K562 (cell line): Measurements from ENCODE around the gene FKBP1B. TPM values are rescaled to one million over a fixed set of nuclear protein-coding genes. Genes with fewer than 3 reads are reported as not detected.

Source experiments
- E2F6 ChIP-seq, 2 experiments: IDR thresholded peaks; 2 replicates each; pipeline ENCODE4 v1.6.1; 2011; ENCODE audit warnings: borderline replicate concordance in 1 of 2, control low read depth in 1 of 2, low read depth in 1 of 2, low read length in 1 of 2, mild to moderate bottlenecking in 1 of 2, mixed read lengths in 1 of 2, moderate library complexity in 1 of 2; ENCODE audit not compliant: insufficient read depth in 1 of 2, insufficient read length in 1 of 2, poor library complexity in 1 of 2, severe bottlenecking in 1 of 2; ENCODE audit errors: extremely low read depth in 1 of 2
- KAT2B ChIP-seq: IDR thresholded peaks from one replicate; pipeline ENCODE4 v1.6.1; 2012; ENCODE audit warnings: low read depth, mild to moderate bottlenecking, control low read depth, inconsistent platforms, low read length, moderate library complexity
- KDM1A ChIP-seq, 2 experiments: fragments of 450-650 bp; IDR thresholded peaks; 2 replicates each; pipeline ENCODE4 v1.6.1; 2016; ENCODE audit warnings: mild to moderate bottlenecking in 2 of 2
- REST ChIP-seq, 2 experiments: fragments of 450-650 bp; formaldehyde crosslinking in 1 of 2; IDR thresholded peaks; 2 replicates each; pipeline versions ENCODE4 v1.4.0 to v1.6.1; 2014 to 2020; ENCODE audit warnings: mild to moderate bottlenecking in 2 of 2, borderline replicate concordance in 1 of 2, low read depth in 1 of 2
- THRAP3 ChIP-seq: fragments of 450-650 bp; IDR thresholded peaks from 2 replicates; pipeline ENCODE4 v1.6.1; 2016; ENCODE audit warnings: mild to moderate bottlenecking, inconsistent platforms, borderline replicate concordance
- TOE1 ChIP-seq, 2 experiments: fragments of 450-650 bp in 1 of 2; sonication (generic) in 1 of 2; formaldehyde crosslinking in 1 of 2; IDR thresholded peaks; 2 replicates each; pipeline versions ENCODE4 v1.7.1 to v1.8.0; 2016 to 2022; ENCODE audit warnings: borderline replicate concordance in 2 of 2, mild to moderate bottlenecking in 2 of 2, antibody characterized with exemption in 1 of 2, inconsistent platforms in 1 of 2, low read depth in 1 of 2, missing genetic modification reagents in 1 of 2, moderate library complexity in 1 of 2
- ZNF384 ChIP-seq: IDR thresholded peaks from 2 replicates; pipeline ENCODE4 v1.6.1; 2012; ENCODE audit warnings: low read depth, low read length, improper control_type of control experiment
- polyA plus RNA-seq, 8 experiments: library from polyadenylated mRNA; depleted of rRNA in 4 of 8; stranded (reverse) in 5 of 8; unstranded in 3 of 8; fragments of >200 nt; fragmentation: Nextera tagmentation in 2 of 8; fragmentation: Illumina TruSeq in 1 of 8; extraction: Ambion mirVana in 2 of 8; extraction: Trizol in 1 of 8; gene quantifications; 2 replicates each; pipeline versions ENCODE4 v1.2.1 to v1.2.3, GENCODE V29; 2011 to 2014; ENCODE audit warnings: inconsistent platforms in 1 of 8, missing spikeins in 1 of 8
- total RNA-seq, 7 experiments: library from RNA; depleted of rRNA in 6 of 7; stranded (reverse); fragments of >200 nt in 6 of 7; fragmentation: Illumina TruSeq in 2 of 7; extraction: Trizol in 2 of 7; gene quantifications; 2 replicates each; pipeline versions ENCODE4 v1.2.1 to v1.2.3, GENCODE V29; 2011 to 2021; ENCODE audit warnings: low replicate concordance in 1 of 7
- TF ChIP-seq, protein P1 (sequence below): fragments of 450-650 bp; IDR thresholded peaks from 2 replicates; pipeline ENCODE4 v1.6.1; 2017; ENCODE audit warnings: antibody characterized with exemption, mild to moderate bottlenecking
- TF ChIP-seq, protein P2 (sequence below): sonication (generic); formaldehyde crosslinking; IDR thresholded peaks from 2 replicates; pipeline ENCODE4 v1.8.0; 2022; ENCODE audit warnings: mild to moderate bottlenecking, missing genetic modification reagents, borderline replicate concordance

Gene FKBP1B
- total and polyA plus RNA-seq, 9 of the 15 experiments (the other 6 are each of a cell fraction or from before 2014, with no cell fraction given), result 0.58 to 9.4 (median 1.6) TPM

- TF ChIP-seq, protein P1, sequence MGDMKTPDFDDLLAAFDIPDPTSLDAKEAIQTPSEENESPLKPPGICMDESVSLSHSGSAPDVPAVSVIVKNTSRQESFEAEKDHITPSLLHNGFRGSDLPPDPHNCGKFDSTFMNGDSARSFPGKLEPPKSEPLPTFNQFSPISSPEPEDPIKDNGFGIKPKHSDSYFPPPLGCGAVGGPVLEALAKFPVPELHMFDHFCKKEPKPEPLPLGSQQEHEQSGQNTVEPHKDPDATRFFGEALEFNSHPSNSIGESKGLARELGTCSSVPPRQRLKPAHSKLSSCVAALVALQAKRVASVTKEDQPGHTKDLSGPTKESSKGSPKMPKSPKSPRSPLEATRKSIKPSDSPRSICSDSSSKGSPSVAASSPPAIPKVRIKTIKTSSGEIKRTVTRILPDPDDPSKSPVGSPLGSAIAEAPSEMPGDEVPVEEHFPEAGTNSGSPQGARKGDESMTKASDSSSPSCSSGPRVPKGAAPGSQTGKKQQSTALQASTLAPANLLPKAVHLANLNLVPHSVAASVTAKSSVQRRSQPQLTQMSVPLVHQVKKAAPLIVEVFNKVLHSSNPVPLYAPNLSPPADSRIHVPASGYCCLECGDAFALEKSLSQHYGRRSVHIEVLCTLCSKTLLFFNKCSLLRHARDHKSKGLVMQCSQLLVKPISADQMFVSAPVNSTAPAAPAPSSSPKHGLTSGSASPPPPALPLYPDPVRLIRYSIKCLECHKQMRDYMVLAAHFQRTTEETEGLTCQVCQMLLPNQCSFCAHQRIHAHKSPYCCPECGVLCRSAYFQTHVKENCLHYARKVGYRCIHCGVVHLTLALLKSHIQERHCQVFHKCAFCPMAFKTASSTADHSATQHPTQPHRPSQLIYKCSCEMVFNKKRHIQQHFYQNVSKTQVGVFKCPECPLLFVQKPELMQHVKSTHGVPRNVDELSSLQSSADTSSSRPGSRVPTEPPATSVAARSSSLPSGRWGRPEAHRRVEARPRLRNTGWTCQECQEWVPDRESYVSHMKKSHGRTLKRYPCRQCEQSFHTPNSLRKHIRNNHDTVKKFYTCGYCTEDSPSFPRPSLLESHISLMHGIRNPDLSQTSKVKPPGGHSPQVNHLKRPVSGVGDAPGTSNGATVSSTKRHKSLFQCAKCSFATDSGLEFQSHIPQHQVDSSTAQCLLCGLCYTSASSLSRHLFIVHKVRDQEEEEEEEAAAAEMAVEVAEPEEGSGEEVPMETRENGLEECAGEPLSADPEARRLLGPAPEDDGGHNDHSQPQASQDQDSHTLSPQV, result peak; percentile 46; the same call in 1 of the 2 replicates
- TF ChIP-seq, protein P2, sequence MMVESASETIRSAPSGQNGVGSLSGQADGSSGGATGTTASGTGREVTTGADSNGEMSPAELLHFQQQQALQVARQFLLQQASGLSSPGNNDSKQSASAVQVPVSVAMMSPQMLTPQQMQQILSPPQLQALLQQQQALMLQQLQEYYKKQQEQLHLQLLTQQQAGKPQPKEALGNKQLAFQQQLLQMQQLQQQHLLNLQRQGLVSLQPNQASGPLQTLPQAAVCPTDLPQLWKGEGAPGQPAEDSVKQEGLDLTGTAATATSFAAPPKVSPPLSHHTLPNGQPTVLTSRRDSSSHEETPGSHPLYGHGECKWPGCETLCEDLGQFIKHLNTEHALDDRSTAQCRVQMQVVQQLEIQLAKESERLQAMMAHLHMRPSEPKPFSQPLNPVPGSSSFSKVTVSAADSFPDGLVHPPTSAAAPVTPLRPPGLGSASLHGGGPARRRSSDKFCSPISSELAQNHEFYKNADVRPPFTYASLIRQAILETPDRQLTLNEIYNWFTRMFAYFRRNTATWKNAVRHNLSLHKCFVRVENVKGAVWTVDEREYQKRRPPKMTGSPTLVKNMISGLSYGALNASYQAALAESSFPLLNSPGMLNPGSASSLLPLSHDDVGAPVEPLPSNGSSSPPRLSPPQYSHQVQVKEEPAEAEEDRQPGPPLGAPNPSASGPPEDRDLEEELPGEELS (CRISPR knock-in tag), result no peak
- TF ChIP-seq REST (IDR thresholded peaks at IDR 0.05; ENCODE audit: borderline replicate concordance), result no peak
- TF ChIP-seq REST (CRISPR knock-in tag; IDR thresholded peaks at IDR 0.05; ENCODE audit: low read depth), result no peak
- TF ChIP-seq ZNF384, result no peak
- no peak for TF ChIP-seq TOE1 (IDR thresholded peaks at IDR 0.05; ENCODE audit: borderline replicate concordance)
- TF ChIP-seq TOE1 (CRISPR knock-in tag; IDR thresholded peaks at IDR 0.05; ENCODE audit: borderline replicate concordance, low read depth), result no peak
- no peak for TF ChIP-seq KAT2B
- no peak for TF ChIP-seq THRAP3
- TF ChIP-seq E2F6 (IDR thresholded peaks at IDR 0.05; ENCODE audit: borderline replicate concordance in 1 of 2, extremely low read depth in 1 of 2, insufficient read depth in 1 of 2, insufficient read length in 1 of 2, low read depth in 1 of 2, low read length in 1 of 2, poor library complexity in 1 of 2, severe bottlenecking in 1 of 2), result no peak
- TF ChIP-seq KDM1A (IDR thresholded peaks at IDR 0.05), result no peak
Measured at GRCh38 chr2:24012521-24013188, 36.9 kb upstream of the FKBP1B start (continued).
